Stimulated activated naive CD8-positive, alpha-beta T cell treated with anti-CD3 and anti-CD28 coated beads, Interleukin-15, amount 100 ng/mL, for 72 hours (primary cell): ENCODE measurements around the gene CAPN2.

Source experiments
- ATAC-seq: fragments of 150-1000 bp; cut with Tn5 transposase; 2 replicates; pipeline ENCODE4 v1.10.0; 2021; ENCODE audit warnings: mild to moderate bottlenecking, moderate library complexity
- DNase-seq, 2 donors: peaks; one replicate each; pipeline ENCODE4 v3.0.0; 2021 to 2022
- H3K27ac Mint-ChIP-seq, 2 donors: one replicate each; pipeline ENCODE4 v1.8.0; 2022; ENCODE audit warnings: mild to moderate bottlenecking in 2 of 2, mixed read lengths in 2 of 2, moderate library complexity in 2 of 2
- H3K27me3 Mint-ChIP-seq: one replicate; pipeline ENCODE4 v1.8.0; 2022; ENCODE audit warnings: mixed read lengths
- H3K4me1 Mint-ChIP-seq: one replicate; pipeline ENCODE4 v1.8.0; 2022; ENCODE audit warnings: mild to moderate bottlenecking, mixed read lengths
- H3K4me3 Mint-ChIP-seq, 2 donors: one replicate each; pipeline ENCODE4 v1.8.0; 2022; ENCODE audit warnings: mild to moderate bottlenecking in 2 of 2, mixed read lengths in 2 of 2, moderate library complexity in 1 of 2
- H3K9me3 Mint-ChIP-seq, 2 donors: one replicate each; pipeline ENCODE4 v1.8.0; 2022; ENCODE audit warnings: mixed read lengths in 2 of 2

The CAPN2 gene

DNA sequence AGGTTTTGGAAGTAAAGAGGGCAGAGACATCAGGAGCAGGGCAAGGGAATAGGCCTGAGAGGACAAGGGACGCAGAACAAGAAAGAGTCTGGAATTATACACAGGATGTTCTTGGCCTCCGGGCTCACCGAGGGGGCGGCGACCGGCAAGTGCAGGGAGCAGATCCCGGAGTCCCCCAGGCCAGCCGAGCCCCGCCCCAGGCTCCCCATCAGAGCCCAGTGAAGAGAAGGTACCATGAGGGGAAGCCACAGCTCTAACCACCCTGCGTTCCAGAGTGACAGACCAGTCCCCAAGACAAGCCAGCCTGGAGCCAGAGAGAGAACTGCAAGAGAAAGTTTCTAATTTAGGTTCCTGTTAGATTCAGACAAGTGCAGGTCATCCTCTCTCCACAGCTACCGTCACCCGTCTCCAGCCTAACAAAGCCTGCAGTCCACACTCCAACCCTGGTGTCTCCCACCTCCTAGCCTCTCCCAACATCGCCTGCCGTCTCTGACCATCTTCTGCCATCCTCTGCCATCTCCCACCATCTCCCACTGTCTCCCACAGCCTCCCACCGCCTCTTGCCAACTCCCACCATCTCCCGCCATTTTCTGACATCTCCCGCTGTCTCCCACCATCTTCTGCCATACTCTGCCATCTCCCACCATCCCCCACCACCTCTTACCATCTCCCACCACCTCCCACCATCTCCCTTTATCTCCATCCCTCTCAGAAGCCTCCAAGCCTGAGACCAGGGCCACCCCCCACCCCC lies 42.5 kb downstream of the CAPN2 start:
- H3K27me3 Mint-ChIP-seq = no peaks in the 10 kb centered on the region
- peak overlapping the region in 1 of 2 donors; percentile 83 for H3K27ac Mint-ChIP-seq
- no peaks in the 10 kb centered on the region for H3K4me1 Mint-ChIP-seq
- ATAC-seq = no peak
- no peak overlapping the region for H3K4me3 Mint-ChIP-seq
- no peaks in the 10 kb centered on the region for H3K9me3 Mint-ChIP-seq
- DNase-seq = no peak

DNA sequence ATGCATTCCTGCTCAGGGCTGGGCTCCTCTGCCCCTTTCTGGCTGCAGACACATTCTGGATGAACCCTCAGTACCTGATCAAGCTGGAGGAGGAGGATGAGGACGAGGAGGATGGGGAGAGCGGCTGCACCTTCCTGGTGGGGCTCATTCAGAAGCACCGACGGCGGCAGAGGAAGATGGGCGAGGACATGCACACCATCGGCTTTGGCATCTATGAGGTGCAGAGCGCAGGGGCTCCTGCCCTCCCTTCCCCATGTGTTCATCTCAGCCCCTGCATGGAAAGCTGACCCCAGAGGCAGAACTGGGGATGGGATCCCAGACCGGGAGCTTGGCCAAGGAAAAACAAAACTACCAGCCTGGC lies 43.1 kb downstream of the CAPN2 start:
- Mint-ChIP-seq H3K9me3 (no peaks in the 10 kb centered on the region), H3K4me3 (no peak overlapping the region), H3K27ac (peak overlapping the region in 1 of 2 donors; percentile 83), H3K27me3 (no peaks in the 10 kb centered on the region), H3K4me1 (no peaks in the 10 kb centered on the region)
- ATAC-seq (no peak), DNase-seq (no peak)

DNA sequence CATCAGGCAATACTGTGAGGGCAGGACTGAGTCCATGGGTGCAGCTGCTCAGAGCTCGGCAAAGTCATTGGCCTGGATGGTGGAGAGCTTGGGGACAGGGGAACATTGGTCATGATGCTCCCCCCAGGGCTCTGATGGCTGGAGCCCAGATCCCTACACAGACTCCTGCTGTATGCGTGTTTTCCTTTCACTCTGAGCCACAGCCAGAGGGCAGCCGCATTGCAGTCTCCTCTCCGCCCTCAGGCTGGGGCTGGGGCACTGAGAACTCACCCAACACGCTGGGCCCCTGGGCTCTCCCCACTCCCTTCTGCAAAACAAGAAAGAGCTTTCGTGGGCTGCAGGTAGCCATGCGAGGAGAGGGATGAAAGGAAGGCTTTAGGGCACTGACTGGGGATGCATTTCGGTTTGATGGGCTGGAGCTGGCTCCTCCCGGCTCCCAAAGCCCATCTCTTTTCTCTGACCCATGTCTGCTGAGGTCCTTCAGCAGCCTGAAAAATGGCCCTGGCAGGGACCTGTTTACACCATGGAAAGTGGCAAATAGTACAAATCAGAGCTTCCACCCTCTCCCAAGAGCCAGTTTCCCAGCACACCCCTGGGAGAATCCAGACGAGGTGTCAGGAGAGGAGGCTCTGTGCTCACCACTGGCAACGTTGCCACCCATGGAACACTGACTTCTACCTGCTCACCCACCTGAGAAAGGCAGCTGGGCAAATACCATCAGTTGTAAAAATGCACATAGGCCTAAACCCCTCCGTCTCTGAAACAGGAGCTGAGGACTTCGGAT lies 43.8 kb downstream of the CAPN2 start:
- ATAC-seq = no peak
- Mint-ChIP-seq H3K9me3 (no peaks in the 10 kb centered on the region), H3K4me1 (no peaks in the 10 kb centered on the region), H3K27ac (peak overlapping the region in 1 of 2 donors; percentile 71), H3K4me3 (no peak overlapping the region), H3K27me3 (no peaks in the 10 kb centered on the region)
- no peak for DNase-seq

DNA sequence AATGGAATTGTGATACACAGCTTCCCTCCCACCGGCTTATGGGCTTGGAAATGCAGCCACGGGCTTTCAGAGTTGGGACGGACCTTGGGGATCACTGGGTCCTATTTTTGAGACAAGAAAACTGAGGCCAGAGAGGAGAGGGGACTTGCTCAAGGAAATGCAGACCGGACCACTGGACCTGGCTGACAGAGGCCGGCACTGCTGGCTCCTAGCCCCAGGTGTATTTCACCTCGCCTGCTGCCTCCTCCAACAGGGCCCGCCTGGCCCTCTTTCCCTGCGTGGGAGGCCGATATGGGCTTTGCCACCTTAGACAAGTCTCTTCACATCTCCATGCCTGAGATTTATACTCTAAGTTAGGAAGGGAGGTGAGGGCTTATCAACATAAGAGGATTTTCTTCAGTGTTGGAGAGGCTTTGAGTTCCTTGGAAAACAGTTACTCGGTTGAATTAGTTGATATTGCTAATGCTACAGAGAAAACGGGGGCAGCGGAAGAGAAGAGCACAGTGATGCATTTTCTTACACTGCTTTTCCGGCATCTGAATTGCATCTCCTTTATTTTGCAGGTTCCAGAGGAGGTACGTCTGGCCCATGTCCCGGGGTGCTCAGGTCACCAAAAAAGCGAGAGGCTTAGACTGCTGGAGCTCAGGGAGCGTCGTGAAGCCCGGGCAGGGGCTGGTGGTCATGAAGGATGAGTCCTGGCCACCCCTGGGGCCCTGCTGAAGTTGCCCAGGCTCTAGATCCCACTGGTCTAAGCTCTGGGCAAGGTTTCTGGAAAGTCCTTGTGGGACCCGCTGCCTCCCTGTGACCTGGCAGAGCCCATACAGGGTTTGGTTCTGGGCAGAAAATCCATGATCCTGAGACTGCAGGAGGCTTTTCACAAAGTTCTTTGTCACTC lies 44.7 kb downstream of the CAPN2 start:
- no peaks in the 10 kb centered on the region for H3K27me3 Mint-ChIP-seq
- H3K4me1 Mint-ChIP-seq = no peaks in the 10 kb centered on the region
- ATAC-seq = no peak
- no peaks in the 10 kb centered on the region for H3K9me3 Mint-ChIP-seq
- no peak for DNase-seq
- no peak overlapping the region for H3K4me3 Mint-ChIP-seq
- H3K27ac Mint-ChIP-seq = peak overlapping the region in 1 of 2 donors; percentile 54

DNA sequence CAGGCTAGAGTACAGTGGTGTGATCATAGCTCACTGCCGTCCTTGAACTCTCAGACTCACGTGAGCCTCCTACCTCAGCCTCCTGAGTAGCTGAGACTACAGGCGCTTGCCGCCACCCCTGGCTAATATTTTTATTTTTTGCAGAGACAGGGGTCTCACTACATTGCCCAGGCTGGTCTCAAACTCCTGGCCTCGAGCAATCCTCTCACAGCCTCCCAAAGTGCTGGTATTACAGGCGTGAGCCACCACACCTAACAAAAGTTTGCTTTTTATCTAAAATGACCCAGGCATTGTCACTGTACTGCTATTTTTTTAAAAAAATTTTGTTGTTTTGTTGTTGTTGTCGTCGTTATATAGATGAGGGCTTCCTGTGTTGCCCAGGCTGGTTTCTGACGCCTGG lies 46.4 kb downstream of the CAPN2 start:
- Mint-ChIP-seq H3K9me3 (no peaks in the 10 kb centered on the region), H3K4me1 (no peaks in the 10 kb centered on the region), H3K27me3 (no peaks in the 10 kb centered on the region), H3K27ac (no peak overlapping the region), H3K4me3 (no peak overlapping the region)
- ATAC-seq = no peak
- DNase-seq = no peak

DNA sequence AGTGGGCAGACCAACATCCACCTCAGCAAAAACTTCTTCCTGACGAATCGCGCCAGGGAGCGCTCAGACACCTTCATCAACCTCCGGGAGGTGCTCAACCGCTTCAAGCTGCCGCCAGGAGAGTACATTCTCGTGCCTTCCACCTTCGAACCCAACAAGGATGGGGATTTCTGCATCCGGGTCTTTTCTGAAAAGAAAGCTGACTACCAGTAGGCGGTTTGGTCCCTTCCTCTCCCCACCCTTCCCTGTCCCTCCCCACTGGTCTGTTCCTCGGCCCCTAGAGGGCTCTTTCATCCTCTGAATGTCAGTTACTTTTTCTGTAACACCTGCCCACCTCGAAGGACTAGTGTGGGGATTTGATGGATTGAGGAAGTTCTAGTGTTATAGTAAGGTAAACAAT lies 46.9 kb downstream of the CAPN2 start:
- H3K27me3 Mint-ChIP-seq = no peaks in the 10 kb centered on the region
- no peak overlapping the region for H3K4me3 Mint-ChIP-seq
- DNase-seq = no peak
- H3K4me1 Mint-ChIP-seq = no peaks in the 10 kb centered on the region
- H3K9me3 Mint-ChIP-seq = no peaks in the 10 kb centered on the region
- H3K27ac Mint-ChIP-seq = no peak overlapping the region
- ATAC-seq = no peak

DNA sequence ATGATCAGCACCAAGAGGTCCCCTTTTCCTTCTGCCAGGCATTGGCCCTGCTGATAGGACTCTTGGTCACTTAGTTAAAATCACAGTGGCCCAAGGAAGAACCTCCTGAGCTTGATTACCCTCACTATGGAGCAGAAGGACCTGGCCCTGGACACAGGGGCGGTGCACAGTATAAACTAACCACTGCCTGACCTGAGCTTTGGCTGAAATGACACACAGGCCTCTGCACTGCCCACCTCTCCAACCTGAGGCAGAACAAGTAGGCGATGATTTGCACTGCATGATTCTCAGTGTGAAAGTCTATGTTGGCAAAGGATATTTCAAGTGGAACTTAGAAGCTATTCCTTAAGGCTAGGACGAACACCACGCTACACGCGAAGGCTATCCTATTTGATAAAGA lies 48.5 kb downstream of the CAPN2 start:
- Mint-ChIP-seq H3K4me1 (no peaks in the 10 kb centered on the region), H3K27me3 (no peaks in the 10 kb centered on the region), H3K9me3 (no peaks in the 10 kb centered on the region), H3K4me3 (no peak overlapping the region), H3K27ac (no peak overlapping the region)
- ATAC-seq (no peak), DNase-seq (no peak)

DNA sequence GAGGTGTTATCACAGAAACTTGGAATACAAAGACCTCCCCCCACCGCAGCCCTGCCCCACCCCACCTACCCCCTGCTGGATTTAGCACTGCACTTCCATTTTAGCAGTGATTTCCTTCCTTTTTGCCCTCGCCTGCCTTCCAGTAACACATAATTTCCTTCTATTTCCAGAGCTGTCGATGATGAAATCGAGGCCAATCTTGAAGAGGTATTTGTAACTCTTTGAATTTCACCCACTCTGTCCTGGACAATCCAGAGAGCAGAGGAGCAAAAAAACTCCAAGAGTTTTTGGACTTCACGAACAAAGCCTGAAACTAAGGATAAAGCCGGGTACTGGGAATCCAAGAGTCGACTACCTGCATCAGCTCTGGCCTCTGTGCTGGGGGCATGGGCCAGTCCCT lies 49.1 kb downstream of the CAPN2 start:
- ATAC-seq = no peak

DNA sequence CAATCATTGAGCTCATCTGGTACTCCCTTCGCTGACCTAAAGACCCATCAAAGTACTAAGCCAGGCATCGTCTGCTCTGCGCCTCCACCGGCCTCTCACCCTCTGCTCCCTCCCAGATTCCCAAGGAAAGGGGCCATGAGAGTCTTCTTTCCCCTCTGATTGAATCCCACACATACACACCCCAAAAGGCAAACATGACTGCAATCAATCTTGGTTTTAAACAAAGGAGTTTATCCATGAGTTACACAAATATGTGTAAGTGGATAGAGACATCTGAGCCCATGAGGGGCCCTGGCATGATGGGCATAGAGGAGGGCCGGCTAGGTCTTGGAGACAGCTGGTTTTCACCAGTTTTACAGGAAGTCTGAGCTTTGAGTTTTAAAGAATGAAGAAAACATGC lies 50.9 kb downstream of the CAPN2 start:
- no peaks in the 10 kb centered on the region for H3K27me3 Mint-ChIP-seq
- ATAC-seq (no peak), DNase-seq (no peak)
- no peak overlapping the region for H3K27ac Mint-ChIP-seq
- H3K9me3 Mint-ChIP-seq = no peaks in the 10 kb centered on the region
- no peak overlapping the region for H3K4me3 Mint-ChIP-seq
- no peaks in the 10 kb centered on the region for H3K4me1 Mint-ChIP-seq

More for the DNA sequence above, 49.1 kb downstream of the CAPN2 start:
- Mint-ChIP-seq H3K27me3 (no peaks in the 10 kb centered on the region), H3K4me3 (no peak overlapping the region), H3K27ac (peak overlapping the region in 1 of 2 donors; percentile 74), H3K9me3 (no peaks in the 10 kb centered on the region), H3K4me1 (no peaks in the 10 kb centered on the region)
- DNase-seq = no peak

DNA sequence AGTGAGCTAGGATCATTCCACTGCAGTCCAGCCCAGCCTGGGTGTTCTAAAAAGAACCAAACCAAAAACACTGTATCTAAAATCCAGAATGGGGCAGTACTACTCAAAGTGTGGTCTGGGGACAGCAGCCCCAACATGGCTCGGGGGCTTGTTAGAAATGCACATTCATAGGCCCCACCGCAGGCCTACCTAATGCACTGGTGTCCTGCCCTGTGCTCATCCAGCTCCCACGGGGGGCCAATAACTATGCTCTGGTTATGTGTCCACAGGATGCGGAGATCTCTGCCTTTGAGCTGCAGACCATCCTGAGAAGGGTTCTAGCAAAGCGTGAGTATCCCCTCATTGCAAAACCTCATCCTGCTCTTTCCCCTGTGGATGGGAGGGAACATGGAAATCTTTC lies 51.5 kb downstream of the CAPN2 start:
- Mint-ChIP-seq H3K4me1 (no peaks in the 10 kb centered on the region), H3K27ac (peak overlapping the region in 1 of 2 donors; percentile 43), H3K27me3 (no peaks in the 10 kb centered on the region), H3K4me3 (no peak overlapping the region), H3K9me3 (no peaks in the 10 kb centered on the region)
- DNase-seq = no peak
- no peak for ATAC-seq

DNA sequence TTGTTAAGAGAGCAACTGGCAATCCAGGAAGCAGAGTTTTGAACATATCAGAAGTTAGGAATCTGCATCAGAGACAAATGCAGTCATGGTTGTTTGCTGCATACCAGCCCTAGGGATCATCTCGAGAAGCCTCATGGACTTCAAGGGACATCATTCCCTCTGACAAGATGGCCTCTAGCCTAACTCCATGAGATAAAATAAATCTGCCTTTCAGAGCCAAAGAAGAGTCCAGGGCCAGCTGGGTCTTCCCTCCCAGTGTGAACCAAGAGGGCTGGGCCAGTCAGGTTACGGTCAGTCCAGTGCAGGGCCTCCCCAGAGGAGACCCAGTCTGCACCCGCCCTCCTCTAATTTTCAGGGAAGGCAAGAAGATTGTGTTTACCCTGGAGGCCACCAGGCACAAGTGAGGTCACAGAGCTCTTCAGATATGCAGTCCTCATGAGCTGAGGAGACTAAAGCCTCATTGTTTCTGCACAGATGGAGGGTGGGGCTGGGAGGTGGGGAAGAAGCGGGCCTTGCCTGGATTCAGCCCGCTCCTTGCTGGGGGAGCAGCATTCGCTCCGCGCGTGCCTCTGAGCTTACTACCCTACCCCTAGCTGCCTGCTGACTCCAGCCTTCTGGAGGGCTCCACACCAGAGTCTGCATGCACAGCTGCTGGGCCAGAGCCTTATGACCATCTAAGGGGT lies 52.8 kb downstream of the CAPN2 start:
- H3K9me3 Mint-ChIP-seq = no peaks in the 10 kb centered on the region
- peak overlapping the region in 1 of 2 donors; percentile 19 for H3K27ac Mint-ChIP-seq
- DNase-seq (no peak), ATAC-seq (peak; percentile 48)
- no peaks in the 10 kb centered on the region for H3K27me3 Mint-ChIP-seq
- H3K4me3 Mint-ChIP-seq = no peak overlapping the region
- H3K4me1 Mint-ChIP-seq = no peaks in the 10 kb centered on the region

DNA sequence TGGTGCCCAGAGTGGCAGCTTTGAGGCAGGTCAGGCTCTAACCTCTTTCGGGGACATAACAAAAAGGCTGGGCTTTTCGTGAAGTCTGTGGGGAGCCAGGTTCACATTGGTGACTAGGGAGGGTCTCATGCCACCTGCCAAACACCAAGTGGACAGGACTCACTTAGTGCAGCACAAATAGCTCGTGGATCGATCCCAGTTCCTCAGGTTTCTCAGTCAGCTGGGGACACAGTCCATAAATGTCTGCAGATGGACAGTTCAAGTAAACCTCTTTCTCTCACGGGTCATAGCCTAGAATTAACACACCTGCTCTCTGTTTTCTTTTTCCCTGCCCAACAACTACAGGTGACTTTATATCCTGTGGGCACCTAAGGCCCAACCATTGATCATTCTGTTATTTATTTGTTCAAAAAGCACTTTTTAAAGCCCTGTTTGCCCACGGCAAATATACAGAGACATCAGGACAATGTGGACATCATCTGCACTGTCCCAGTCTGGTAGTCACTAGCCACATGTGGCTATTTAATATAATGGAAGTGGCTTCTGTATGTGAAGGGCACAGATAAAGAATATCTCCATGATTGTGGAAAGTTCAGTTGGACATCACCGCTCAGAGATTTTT lies 53.5 kb downstream of the CAPN2 start:
- Mint-ChIP-seq H3K4me1 (no peaks in the 10 kb centered on the region), H3K4me3 (no peak overlapping the region), H3K9me3 (no peaks in the 10 kb centered on the region), H3K27ac (no peak overlapping the region), H3K27me3 (no peaks in the 10 kb centered on the region)
- no peak for ATAC-seq
- DNase-seq = no peak

DNA sequence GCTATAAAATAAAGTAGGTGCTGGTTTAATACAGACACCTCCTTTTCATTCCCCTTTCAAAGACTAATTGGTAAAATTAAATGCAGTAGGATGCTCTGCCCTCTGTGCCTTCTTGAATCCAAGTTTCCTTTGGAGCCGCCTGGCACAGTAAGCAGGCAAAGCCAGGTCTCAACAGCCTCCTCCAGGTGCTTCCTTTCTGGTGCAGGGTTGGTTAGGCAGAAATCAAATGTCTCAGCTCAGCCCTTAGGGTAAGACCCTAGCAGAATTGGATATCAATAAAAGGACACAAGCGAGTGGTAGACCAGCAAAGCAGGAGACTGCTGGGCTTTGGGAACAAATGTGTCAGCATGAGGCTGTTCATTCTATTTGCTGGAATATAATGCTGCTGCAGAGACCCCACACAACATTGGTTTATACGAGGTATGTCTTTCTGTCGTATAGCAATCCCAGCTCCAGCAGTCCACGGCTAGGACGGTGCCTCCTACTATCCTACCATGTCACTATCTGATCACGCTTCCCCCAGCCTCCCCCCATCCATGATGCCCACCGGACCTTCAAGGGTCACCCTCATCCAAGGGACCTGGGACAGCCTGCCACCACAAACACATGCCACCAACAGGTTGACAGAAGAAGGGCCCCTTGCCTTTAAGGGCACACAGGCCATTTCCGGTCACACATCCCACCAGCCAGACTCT lies 58.4 kb downstream of the CAPN2 start:
- H3K27me3 Mint-ChIP-seq = no peaks in the 10 kb centered on the region
- no peak overlapping the region for H3K27ac Mint-ChIP-seq
- H3K4me3 Mint-ChIP-seq = no peak overlapping the region
- peaks cover 17% of the 10 kb centered on the region for H3K4me1 Mint-ChIP-seq
- H3K9me3 Mint-ChIP-seq = no peaks in the 10 kb centered on the region
- DNase-seq (no peak), ATAC-seq (no peak)

DNA sequence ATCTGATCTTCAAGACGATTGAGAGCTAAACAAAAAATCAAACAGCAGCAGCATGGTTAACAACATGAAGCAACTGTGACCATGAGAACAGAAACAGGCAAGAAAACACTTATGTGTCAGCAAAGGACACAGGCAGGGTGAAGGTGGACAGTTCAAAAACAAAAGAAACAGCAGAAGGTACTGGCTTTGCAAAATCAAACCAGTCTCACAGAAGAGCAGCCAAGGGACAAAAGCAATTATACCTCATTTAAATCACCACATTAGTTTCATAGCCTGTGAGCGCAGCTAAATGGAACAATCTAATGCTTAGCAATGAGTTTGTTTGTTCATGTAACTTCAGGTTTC lies 59.1 kb downstream of the CAPN2 start:
- Mint-ChIP-seq H3K9me3 (no peaks in the 10 kb centered on the region), H3K27me3 (no peaks in the 10 kb centered on the region), H3K4me3 (no peak overlapping the region), H3K4me1 (peaks cover 24% of the 10 kb centered on the region), H3K27ac (peak overlapping the region in 1 of 2 donors; percentile 59)
- no peak for ATAC-seq
- DNase-seq = no peak
